Activated T-helper 2 cell treated with anti-CD3 and anti-CD28 coated beads, Interferon-gamma antibody, Interleukin-2, Interleukin-4, amounts not matched to agents 10 μg/mL and 5 μg/mL and 100 μg/mL, durations not matched to agents 14 hours and 24 hours and 36 hours (primary cell): ENCODE measurements around the gene TMEM250. TPM values are rescaled to one million over a fixed set of nuclear protein-coding genes. Genes with fewer than 3 reads are reported as not detected.
"Not testable (repeated sequence)": the region's sequence is repeated elsewhere in the genome, so short reads cannot be mapped to it uniquely, and the experiment has no call there.

Experiments
- DNase-seq: peaks from one replicate; pipeline ENCODE4 v3.0.0; 2021; ENCODE audit warnings: low spot score
- H3K27ac Mint-ChIP-seq: one replicate; pipeline ENCODE4 v1.8.0; 2021; ENCODE audit warnings: mixed read lengths
- H3K27me3 Mint-ChIP-seq: one replicate; pipeline ENCODE4 v1.8.0; 2021; ENCODE audit warnings: low read depth, mixed read lengths
- H3K36me3 Mint-ChIP-seq: one replicate; pipeline ENCODE4 v1.8.0; 2021; ENCODE audit warnings: low read depth, mixed read lengths
- H3K4me1 Mint-ChIP-seq: one replicate; pipeline ENCODE4 v1.8.0; 2021; ENCODE audit warnings: low read depth, mixed read lengths
- H3K4me3 Mint-ChIP-seq: one replicate; pipeline ENCODE4 v1.8.0; 2021; ENCODE audit warnings: low read depth, mild to moderate bottlenecking, moderate library complexity, mixed read lengths
- H3K9me3 Mint-ChIP-seq: one replicate; pipeline ENCODE4 v1.8.0; 2021; ENCODE audit warnings: mixed read lengths
- intact Hi-C: fragments of 100-400 bp; cut with micrococcal nuclease; formaldehyde crosslinking; loops from one replicate; pipeline ENCODE4 v1.15.1; 2023
- total RNA-seq: library from RNA; stranded (reverse); gene quantifications from 2 replicates; pipeline ENCODE4 v1.2.3, GENCODE V29; 2022

TMEM250 gene
- total RNA-seq, 1 donor from 2014 or later, result 43.5 TPM

DNA sequence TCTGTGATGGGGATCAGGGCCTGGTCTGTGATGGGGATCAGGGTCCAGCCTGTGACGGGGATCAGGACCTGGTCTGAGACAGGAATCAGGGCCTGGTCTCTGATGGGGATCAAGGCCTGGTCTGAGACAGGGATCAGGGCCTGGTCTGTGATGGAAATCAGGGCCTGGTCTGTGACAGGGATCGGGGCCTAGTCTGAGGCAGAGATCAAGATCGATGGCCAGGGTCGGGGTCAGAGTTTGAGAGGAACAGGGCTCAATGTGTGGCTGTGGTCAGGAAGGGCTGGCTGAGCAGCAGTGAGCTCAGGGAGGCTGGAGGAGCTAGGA lies 33.8 kb upstream of the TMEM250 start:
- Mint-ChIP-seq H3K27ac (no peak overlapping the region), H3K27me3 (peaks cover 2% of the 10 kb centered on the region), H3K4me1 (no peaks in the 10 kb centered on the region), H3K9me3 (no peaks in the 10 kb centered on the region), H3K36me3 (no peaks in the 10 kb centered on the region), H3K4me3 (no peak overlapping the region)
- intact Hi-C loops, result no loop called here
- DNase-seq, result no peak

DNA sequence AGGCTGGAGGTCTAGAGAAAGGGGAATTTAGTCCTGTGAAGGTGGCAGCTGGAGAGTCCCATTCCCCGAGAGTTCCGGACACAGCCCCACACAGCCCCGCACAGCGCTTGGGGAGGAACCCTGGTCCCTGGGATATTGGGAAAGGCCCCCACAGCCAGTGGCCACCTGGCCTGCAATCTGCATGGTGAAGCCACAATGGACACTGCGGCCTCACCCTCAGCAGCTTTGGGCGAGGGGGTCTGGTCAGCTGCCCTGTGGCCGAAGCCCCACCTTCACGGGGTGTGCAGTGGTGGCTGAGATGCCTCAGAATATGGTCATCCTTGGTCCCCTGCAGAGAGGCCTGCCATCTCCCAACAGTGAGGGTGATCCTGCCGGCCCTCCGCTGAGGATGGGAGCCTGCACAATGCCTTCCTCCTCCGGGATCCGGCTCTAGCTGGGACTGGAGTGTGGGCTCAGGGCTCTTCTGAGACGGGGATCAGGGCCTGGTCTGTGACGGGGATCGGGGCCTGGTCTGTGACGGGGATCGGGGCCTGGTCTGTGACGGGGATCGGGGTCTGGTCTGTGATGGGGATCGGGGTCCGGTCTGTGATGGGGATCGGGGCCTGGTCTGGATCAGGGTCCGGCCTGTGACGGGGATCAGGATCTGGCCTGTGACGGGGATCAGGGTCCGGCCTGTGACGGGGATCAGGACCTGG lies 33.3 kb upstream of the TMEM250 start:
- no peaks in the 10 kb centered on the region for H3K4me1 Mint-ChIP-seq
- H3K27ac Mint-ChIP-seq, result no peak overlapping the region

DNA sequence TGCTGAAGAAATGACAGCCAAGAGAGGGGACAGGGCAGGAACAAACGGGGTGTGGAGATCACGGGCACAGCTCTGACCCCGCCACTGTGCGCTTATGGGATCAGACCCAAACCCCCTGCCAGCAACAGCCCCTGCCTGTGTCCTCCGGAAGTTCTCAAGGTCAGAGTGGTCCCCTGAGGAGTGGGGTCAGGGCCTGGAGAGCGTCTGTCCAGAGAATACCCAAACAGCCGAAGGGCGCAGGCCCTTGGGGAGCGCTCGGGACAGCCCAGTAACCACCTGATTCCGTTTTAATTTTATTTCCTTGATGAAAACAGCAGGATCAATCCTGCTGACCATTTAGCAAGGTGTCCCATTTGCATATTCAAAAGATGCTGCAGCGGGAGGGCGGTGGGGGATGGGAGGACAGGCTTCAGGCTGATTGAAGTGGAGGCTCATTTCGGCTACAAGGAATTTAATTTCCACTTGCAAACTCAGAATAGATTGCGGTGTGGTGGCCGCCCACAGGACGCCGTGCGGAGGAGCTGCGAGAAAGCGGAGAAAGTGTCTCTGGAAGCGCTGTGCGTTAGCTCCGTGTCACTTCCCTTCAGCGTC lies 32.6 kb upstream of the TMEM250 start:
- intact Hi-C loops, result no loop called here
- Mint-ChIP-seq H3K4me1 (no peaks in the 10 kb centered on the region), H3K9me3 (no peaks in the 10 kb centered on the region)

More for the DNA sequence above, 33.3 kb upstream of the TMEM250 start:
- intact Hi-C loops, result no loop called here
- DNase-seq, result no peak
- Mint-ChIP-seq H3K4me3 (no peak overlapping the region), H3K9me3 (no peaks in the 10 kb centered on the region), H3K27me3 (peaks cover 2% of the 10 kb centered on the region), H3K36me3 (no peaks in the 10 kb centered on the region)

DNA sequence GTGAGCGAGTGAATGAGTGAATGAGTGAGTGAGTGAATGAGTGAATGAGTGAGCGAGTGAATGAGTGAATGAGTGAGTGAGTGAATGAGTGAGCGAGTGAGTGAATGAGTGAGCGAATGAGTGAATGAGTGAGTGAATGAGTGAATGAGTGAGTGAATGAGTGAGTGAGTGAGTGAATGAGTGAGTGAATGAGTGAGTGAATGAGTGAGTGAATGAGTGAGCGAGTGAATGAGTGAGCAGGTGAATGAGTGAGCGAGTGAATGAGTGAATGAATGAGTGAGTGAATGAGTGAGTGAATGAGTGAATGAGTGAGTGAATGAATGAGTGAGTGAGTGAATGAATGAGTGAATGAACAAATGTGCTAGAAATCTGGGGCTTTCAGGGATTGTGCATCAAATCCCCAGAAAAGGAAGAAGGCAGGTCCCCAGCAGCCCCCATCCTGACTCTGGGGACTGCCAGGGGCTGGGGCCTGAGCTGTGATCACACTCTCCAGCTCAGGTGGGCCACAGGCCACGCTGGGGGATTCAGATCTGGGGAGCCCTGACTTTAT lies 32.1 kb upstream of the TMEM250 start:
- H3K27ac Mint-ChIP-seq, H3K4me1 Mint-ChIP-seq, H3K4me3 Mint-ChIP-seq, H3K27me3 Mint-ChIP-seq, H3K9me3 Mint-ChIP-seq, H3K36me3 Mint-ChIP-seq, DNase-seq, intact Hi-C loops: not testable (repeated sequence)

More for the DNA sequence above, 32.6 kb upstream of the TMEM250 start:
- DNase-seq, result no peak
- H3K36me3 Mint-ChIP-seq, result no peaks in the 10 kb centered on the region
- H3K27me3 Mint-ChIP-seq, result peaks cover 2% of the 10 kb centered on the region
- H3K4me3 Mint-ChIP-seq, result no peak overlapping the region
- H3K27ac Mint-ChIP-seq, result no peak overlapping the region

DNA sequence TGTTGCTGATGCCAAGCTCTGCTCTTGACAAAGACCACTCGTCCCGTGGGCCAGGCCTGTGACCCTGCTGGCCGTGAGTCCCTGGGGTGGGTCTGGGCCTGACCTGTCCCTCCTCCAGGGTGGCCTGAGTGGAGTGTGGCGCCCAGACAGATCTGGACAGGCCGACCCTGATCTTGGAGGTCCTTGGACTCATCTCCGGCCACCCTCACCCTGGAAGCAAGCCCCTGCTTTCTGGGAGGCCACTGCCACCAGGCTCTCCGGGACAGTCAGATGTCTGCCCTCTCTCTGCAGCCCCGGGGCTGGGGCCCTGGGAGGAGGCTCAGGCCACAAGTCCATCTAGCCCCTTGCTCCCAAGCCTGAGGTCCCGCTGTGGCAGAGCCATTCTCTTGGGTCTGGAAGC lies 31.2 kb upstream of the TMEM250 start:
- no peaks in the 10 kb centered on the region for H3K27me3 Mint-ChIP-seq
- H3K9me3 Mint-ChIP-seq, result no peaks in the 10 kb centered on the region
- H3K27ac Mint-ChIP-seq, result no peak overlapping the region
- no peak for DNase-seq
- H3K4me3 Mint-ChIP-seq, result no peak overlapping the region
- no peaks in the 10 kb centered on the region for H3K4me1 Mint-ChIP-seq
- intact Hi-C loops, result no loop called here
- no peaks in the 10 kb centered on the region for H3K36me3 Mint-ChIP-seq

DNA sequence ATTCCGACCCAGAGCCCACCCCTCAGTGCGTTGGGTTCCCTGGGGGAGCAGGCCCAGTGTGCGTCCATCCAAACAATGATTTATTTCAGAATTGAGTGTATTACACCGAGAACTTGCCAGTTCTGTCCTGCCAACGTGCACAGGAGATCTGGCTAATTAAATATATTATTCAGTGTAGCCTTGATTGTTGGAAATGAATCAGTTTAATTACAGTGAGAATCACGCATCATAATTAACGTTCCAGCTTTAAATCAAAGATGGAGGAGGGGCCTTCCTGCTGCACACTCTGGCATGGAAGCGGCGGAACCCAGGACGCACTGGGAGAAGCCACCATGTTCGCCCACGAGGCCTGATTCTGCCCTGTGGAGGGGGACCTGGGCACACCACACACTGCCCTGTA lies 30.7 kb upstream of the TMEM250 start:
- no peak overlapping the region for H3K27ac Mint-ChIP-seq
- intact Hi-C loops, result no loop called here
- H3K36me3 Mint-ChIP-seq, result no peaks in the 10 kb centered on the region
- H3K27me3 Mint-ChIP-seq, result no peaks in the 10 kb centered on the region
- no peak overlapping the region for H3K4me3 Mint-ChIP-seq
- DNase-seq, result no peak
- H3K9me3 Mint-ChIP-seq, result no peaks in the 10 kb centered on the region
- H3K4me1 Mint-ChIP-seq, result no peaks in the 10 kb centered on the region

DNA sequence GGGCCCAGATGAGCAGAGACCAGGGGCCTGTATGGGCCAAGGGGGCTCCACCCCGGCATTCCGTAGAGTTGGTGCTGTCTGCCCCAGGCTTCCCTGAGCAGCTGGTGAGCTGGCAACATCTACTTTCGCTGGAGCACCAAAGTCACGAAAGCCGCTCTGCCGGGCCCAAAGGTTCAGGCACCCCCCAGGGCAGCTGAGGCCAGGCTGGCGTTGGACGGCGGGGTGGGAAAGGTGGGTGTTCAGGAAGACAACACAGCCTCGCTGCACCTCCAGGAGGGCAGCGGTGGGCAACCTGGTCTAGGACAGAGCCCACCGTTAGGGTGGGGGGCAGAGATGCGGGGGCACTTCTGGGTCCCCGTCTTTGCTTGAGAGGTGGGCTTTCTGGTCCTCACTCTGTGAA lies 30.1 kb upstream of the TMEM250 start:
- no peaks in the 10 kb centered on the region for H3K9me3 Mint-ChIP-seq
- H3K27ac Mint-ChIP-seq, result no peak overlapping the region
- DNase-seq, result no peak
- H3K36me3 Mint-ChIP-seq, result no peaks in the 10 kb centered on the region
- no peaks in the 10 kb centered on the region for H3K4me1 Mint-ChIP-seq
- H3K27me3 Mint-ChIP-seq, result no peaks in the 10 kb centered on the region
- intact Hi-C loops, result no loop called here
- no peak overlapping the region for H3K4me3 Mint-ChIP-seq

DNA sequence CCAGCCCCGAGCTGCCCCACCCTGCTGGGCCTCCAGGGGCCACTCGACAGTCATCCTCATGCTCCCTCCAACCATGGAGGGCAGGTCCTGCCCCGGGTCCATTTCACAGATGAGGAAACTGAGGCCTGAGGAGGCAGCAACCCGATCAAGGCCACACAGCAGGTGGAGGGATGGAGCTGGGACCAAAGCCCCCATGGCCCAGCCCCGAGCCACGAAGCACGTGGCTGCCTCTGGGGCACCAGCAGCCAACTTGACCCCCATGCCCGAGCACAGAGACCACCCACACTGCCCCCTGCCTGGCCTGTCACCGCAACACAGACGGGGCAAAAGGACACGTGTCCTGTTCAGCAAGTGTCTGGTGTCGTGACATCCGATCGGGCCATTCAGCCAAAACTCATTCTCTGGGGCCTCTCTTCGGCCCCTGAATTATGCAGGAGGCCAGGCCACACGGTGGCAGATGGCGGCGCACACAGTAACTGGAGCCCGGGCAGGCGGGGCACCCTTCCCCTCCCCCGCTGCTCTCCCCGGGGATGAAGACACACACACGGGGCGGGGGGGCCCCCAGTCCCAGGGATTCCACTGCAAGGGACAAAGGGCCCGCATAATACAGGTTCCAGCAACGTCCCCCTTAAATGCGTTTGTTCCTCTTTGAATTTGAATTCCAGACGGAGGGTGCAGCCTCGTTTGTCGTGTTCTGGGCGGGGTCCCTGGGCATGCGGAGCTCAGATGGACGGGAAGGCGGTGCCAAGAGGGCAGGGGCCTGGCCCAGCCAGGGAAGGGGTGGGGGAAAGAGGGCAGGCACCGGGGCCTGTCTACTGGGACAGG lies 29.4 kb upstream of the TMEM250 start:
- H3K9me3 Mint-ChIP-seq, result no peaks in the 10 kb centered on the region

DNA sequence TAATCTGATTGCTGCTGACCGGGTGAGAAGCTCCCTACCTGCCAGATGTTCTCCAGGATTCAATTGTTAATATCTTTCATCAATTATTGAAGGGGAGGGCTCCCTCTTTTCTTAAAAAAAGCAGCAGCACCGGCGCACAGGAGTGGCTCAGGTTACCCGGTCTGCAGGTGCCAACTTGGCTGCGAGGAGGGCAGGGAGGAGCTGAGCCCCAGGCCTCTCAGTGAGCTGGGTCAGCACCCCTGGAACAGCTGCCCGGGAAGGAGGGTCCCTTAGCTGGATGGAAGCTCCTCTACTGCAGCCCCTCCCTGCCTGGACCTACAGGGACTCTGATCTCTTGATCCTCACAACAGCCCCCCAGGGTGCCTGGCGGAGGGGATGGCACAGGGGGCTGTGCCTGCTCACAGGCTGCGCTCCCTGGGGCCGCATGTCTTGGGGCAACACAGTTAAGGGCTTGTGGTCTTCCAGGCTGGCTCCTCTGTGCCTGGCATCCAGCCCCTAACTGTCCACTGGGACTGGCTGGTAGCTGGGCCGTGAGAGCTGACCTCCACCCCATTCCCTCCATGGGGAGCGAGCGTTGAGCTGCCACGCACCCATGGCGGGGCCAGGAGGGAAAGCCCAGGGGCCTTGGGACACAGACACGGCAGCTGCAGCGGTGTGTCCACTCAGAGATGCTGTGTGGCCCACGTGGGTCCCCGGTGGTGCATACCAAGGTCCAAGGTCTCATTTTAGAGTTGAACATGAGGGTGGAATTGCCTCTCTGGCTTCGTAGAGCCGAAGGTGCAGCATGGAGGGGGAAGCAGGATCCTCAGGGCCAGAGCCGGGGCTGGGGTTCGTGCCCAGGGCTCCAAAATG lies 28.6 kb upstream of the TMEM250 start:
- Mint-ChIP-seq H3K9me3 (no peaks in the 10 kb centered on the region), H3K4me3 (no peak overlapping the region), H3K27ac (no peak overlapping the region), H3K4me1 (no peaks in the 10 kb centered on the region), H3K36me3 (no peaks in the 10 kb centered on the region), H3K27me3 (no peaks in the 10 kb centered on the region)
- intact Hi-C loops, result no loop called here
- DNase-seq, result no peak

More for the DNA sequence above, 29.4 kb upstream of the TMEM250 start:
- Mint-ChIP-seq H3K36me3 (no peaks in the 10 kb centered on the region), H3K4me3 (no peak overlapping the region), H3K27me3 (no peaks in the 10 kb centered on the region), H3K27ac (no peak overlapping the region), H3K4me1 (no peaks in the 10 kb centered on the region)
- intact Hi-C loops, result no loop called here
- DNase-seq, result no peak

DNA sequence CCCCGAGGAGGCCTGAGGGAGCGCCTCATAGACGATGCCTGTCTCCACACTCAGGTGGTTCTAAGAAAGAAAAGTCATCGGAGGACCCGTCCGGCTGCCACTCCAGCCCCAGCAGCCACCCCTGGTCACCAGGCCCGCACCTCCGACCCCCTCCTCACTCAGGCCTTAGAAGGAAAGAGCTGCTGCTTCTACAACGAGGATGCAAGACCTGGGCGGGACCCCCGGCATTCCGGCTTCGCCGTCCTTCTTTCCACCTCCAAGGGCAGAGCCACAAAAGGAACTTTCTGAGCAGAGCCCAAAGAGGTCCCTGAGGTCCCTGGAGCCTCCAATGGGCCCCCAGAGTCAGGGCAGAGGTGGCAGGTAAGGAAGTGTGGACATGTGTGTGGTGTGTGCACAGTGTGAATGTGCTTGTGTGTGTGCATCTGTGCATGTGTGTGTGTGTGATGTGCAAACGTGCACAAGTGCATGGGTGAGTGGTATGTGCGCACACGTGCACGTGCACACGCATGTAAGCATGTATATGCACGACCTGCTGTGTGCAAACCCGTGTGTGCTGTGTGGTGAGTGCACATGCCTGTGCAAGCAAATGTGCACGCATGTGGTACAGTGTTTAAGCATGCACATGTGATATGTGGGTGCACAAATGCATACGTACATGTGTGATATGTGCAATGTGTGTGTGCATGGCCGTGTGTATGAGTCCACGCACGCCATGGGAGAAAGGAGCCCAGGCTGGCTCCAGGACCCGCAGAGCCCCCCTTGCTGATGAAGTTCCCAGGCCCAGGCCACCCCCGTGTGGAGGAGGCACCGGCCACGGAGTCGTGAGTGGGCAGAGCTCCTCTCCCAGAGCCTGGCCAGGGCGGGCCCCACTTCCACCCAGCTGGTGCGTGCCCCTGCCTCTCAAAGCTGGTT lies 27.7 kb upstream of the TMEM250 start:
- Mint-ChIP-seq H3K27me3 (no peaks in the 10 kb centered on the region), H3K27ac (no peak overlapping the region), H3K9me3 (no peaks in the 10 kb centered on the region), H3K36me3 (no peaks in the 10 kb centered on the region), H3K4me3 (no peak overlapping the region), H3K4me1 (no peaks in the 10 kb centered on the region)
- no peak for DNase-seq
- intact Hi-C loops, result no loop called here

DNA sequence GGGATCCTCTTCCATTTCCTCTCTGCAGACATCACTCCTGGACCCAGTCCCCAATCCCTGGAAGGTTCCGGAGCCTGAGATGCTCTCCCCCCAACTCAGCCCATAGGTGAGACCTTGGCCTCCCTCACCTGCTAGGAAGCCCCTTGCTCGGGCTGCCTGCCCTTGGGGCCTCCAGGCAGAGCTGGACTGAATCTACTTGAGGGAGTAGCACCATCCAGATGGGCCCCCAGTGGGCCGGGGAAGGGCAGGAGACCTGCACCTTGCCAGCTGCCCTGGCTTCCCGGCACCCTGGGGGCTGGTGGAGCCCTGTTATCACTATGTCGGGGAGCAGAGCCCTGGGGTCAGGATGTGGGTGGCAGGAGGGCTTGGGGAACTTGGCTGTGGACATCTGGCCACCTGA lies 26.9 kb upstream of the TMEM250 start:
- Mint-ChIP-seq H3K9me3 (no peaks in the 10 kb centered on the region), H3K4me1 (no peaks in the 10 kb centered on the region), H3K36me3 (no peaks in the 10 kb centered on the region), H3K27ac (no peak overlapping the region), H3K27me3 (no peaks in the 10 kb centered on the region), H3K4me3 (no peak overlapping the region)
- intact Hi-C loops, result no loop called here
- DNase-seq, result no peak

DNA sequence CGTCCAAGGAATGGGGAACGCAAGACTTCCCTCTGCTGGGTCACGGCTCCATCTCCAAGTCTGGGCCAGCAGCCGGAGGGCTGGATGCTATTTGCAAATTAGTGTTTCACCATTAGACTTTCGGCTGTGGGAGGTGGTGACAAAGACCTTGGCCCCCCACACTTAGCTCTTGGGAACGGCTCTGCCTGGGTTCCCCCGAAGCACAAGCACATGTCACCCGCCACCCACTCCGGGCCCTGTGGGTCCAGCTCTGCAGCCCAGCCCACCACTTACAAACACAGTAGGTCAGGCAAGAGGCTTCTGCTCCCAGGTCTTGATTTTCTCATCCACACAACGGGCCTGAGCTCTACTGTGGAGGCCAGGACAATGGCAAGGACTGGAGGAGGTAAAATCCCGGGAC lies 25.8 kb upstream of the TMEM250 start:
- Mint-ChIP-seq H3K27ac (no peak overlapping the region), H3K9me3 (no peaks in the 10 kb centered on the region), H3K4me3 (no peak overlapping the region), H3K4me1 (no peaks in the 10 kb centered on the region), H3K36me3 (no peaks in the 10 kb centered on the region), H3K27me3 (no peaks in the 10 kb centered on the region)
- DNase-seq, result no peak
- intact Hi-C loops, result no loop called here
